Measurements from ENCODE around the gene CHAMP1. TPM values are rescaled to one million over a fixed set of nuclear protein-coding genes. Genes with fewer than 3 reads are reported as not detected.

The CHAMP1 gene
- total and polyA plus RNA-seq, 2 of the 13 experiments (the other 11 are each of a cell fraction or from before 2014, with no cell fraction given) = 8.4 to 9.7 TPM

- no peak for TF ChIP-seq HOMEZ (CRISPR knock-in tag; IDR thresholded peaks at IDR 0.05; ENCODE audit: low read depth)
- no peak for TF ChIP-seq DPF2 (CRISPR knock-in tag; IDR thresholded peaks at IDR 0.05; ENCODE audit: borderline replicate concordance, low read depth)
- TF ChIP-seq ZNF629 (CRISPR knock-in tag; conservative IDR thresholded peaks at IDR 0.05) = no peak
- TF ChIP-seq USF2 (IDR thresholded peaks at IDR 0.05; ENCODE audit: low read depth, low read length) = no peak
- no peak for TF ChIP-seq USF2 (CRISPR knock-in tag; IDR thresholded peaks at IDR 0.05; ENCODE audit: borderline replicate concordance)
- no peak for TF ChIP-seq ZNF7 (CRISPR knock-in tag; IDR thresholded peaks at IDR 0.05)
- no peak for TF ChIP-seq ZNF292 (CRISPR knock-in tag; IDR thresholded peaks at IDR 0.05; ENCODE audit: borderline replicate concordance, low read depth)
- TF ChIP-seq ZNF430 (CRISPR knock-in tag; IDR thresholded peaks at IDR 0.05) = no peak
- TF ChIP-seq MYC (CRISPR knock-in tag; IDR thresholded peaks at IDR 0.05; ENCODE audit: borderline replicate concordance) = no peak
- TF ChIP-seq PATZ1 (CRISPR knock-in tag; IDR thresholded peaks at IDR 0.05) = no peak
- TF ChIP-seq GABPB1 (CRISPR knock-in tag; IDR thresholded peaks at IDR 0.05) = no peak
- TF ChIP-seq ZNF160 (CRISPR knock-in tag; IDR thresholded peaks at IDR 0.05) = no peak
- peak; percentile 93; the same call in 1 of the 2 replicates for TF ChIP-seq PRDM10 (CRISPR knock-in tag; IDR thresholded peaks at IDR 0.05; ENCODE audit: low read depth)
- no peak for TF ChIP-seq NR2F1 (CRISPR knock-in tag; IDR thresholded peaks at IDR 0.05)
- no peak for TF ChIP-seq SMAD1 (CRISPR knock-in tag; IDR thresholded peaks at IDR 0.05; ENCODE audit: borderline replicate concordance, low read depth)
Observed at GRCh38 chr13:114313061-114313860, 1.0 kb upstream of the CHAMP1 start (continued).
